NB4 (cell line): ENCODE results near the gene SEZ6L.

Source experiments
- DNase-seq: peaks from one replicate; pipeline ENCODE4 v3.0.0; 2010; ENCODE audit warnings: low read depth
- H3K4me3 ChIP-seq: one replicate; pipeline ENCODE4 v1.5.1; 2011; ENCODE audit warnings: mild to moderate bottlenecking, low read depth, low read length, moderate library complexity
- CTCF ChIP-seq: IDR thresholded peaks from one replicate; pipeline ENCODE4 v1.5.1; 2012; ENCODE audit warnings: low read depth, low read length
- MAX ChIP-seq: IDR thresholded peaks from 2 replicates; pipeline ENCODE4 v1.6.1; 2011; ENCODE audit warnings: low read depth, low read length
- MYC ChIP-seq: IDR thresholded peaks from 2 replicates; pipeline ENCODE4 v1.6.1; 2011; ENCODE audit warnings: low read depth, low read length
- POLR2A ChIP-seq: IDR thresholded peaks from 2 replicates; pipeline ENCODE4 v1.6.1; 2011; ENCODE audit warnings: mild to moderate bottlenecking; ENCODE audit not compliant: insufficient read length; ENCODE audit errors: extremely low read depth

SEZ6L gene

GRCh38 chr22:26202280-26202924 lies 33.1 kb downstream of the SEZ6L start:
- DNase-seq: no peak
- no peak overlapping the region for H3K4me3 ChIP-seq
- TF ChIP-seq MYC (no peak), POLR2A (no peak), MAX (no peak), CTCF (no peak)

- no peak overlapping the region for H3K4me3 ChIP-seq
- TF ChIP-seq POLR2A (no peak), MAX (no peak), MYC (no peak), CTCF (no peak)
- no peak for DNase-seq
Measured at GRCh38 chr22:26205494-26205893, 36.2 kb downstream of the SEZ6L start.

- TF ChIP-seq MYC: no peak
- TF ChIP-seq CTCF: no peak
- no peak for TF ChIP-seq MAX
- TF ChIP-seq POLR2A: no peak
- no peak overlapping the region for H3K4me3 ChIP-seq
- DNase-seq: no peak
Measured at GRCh38 chr22:26210334-26210733, 41.1 kb downstream of the SEZ6L start.

GRCh38 chr22:26213826-26214225 lies 44.6 kb downstream of the SEZ6L start:
- no peak overlapping the region for H3K4me3 ChIP-seq
- TF ChIP-seq MAX (no peak), MYC (no peak), POLR2A (no peak), CTCF (no peak)
- no peak for DNase-seq

- no peak overlapping the region for H3K4me3 ChIP-seq
- TF ChIP-seq MYC (no peak), POLR2A (no peak), CTCF (no peak), MAX (no peak)
- DNase-seq: no peak
Measured at GRCh38 chr22:26214466-26214865, 45.2 kb downstream of the SEZ6L start.

- TF ChIP-seq MYC (no peak), POLR2A (no peak), CTCF (no peak), MAX (no peak)
- H3K4me3 ChIP-seq: no peak overlapping the region
- DNase-seq: no peak
Measured at GRCh38 chr22:26215736-26216135, 46.5 kb downstream of the SEZ6L start.
